ENCODE measurements around the gene KIF6. TPM values are rescaled to one million over a fixed set of nuclear protein-coding genes. Genes with fewer than 3 reads are reported as not detected.

KIF6 gene
- total RNA-seq, 4 donors from 2014 or later: 0.47 to 2.3 (median 0.97) TPM

- Histone ChIP-seq H3K27ac (no peak overlapping the region), H3K27me3 (no peaks in the 10 kb centered on the region), H3K9me3 (no peaks in the 10 kb centered on the region), H3K4me3 (no peak overlapping the region), H3K4me1 (no peaks in the 10 kb centered on the region), H3K36me3 (no peaks in the 10 kb centered on the region)
- TF ChIP-seq POLR2A (IDR thresholded peaks at IDR 0.05) (no peak), EP300 (IDR thresholded peaks at IDR 0.05) (no peak), POLR2AphosphoS5 (IDR thresholded peaks at IDR 0.05) (no peak), CTCF (IDR thresholded peaks at IDR 0.05) (no peak)
- no peak for ATAC-seq
- 100% methylated on average over 2 of the region's 2 CpGs; no CpG with 5 or more reads in 1 of the 2 donors for WGBS, 2 donors (ENCODE audit: low coverage in 1 of 2)
Observed at GRCh38 chr6:39585641-39586040, 139.6 kb downstream of the KIF6 start.

GRCh38 chr6:39577446-39578165 is 147.6 kb downstream of the KIF6 start:
- ATAC-seq: no peak
- TF ChIP-seq POLR2AphosphoS5 (IDR thresholded peaks at IDR 0.05) (no peak), CTCF (IDR thresholded peaks at IDR 0.05) (no peak), POLR2A (IDR thresholded peaks at IDR 0.05) (no peak), EP300 (IDR thresholded peaks at IDR 0.05) (no peak)
- Histone ChIP-seq H3K27me3 (no peaks in the 10 kb centered on the region), H3K36me3 (no peaks in the 10 kb centered on the region), H3K27ac (no peak overlapping the region), H3K4me1 (peaks cover 0 to 17% (median 0%) of the 10 kb centered on the region in 3 donors), H3K9me3 (no peaks in the 10 kb centered on the region), H3K4me3 (no peak overlapping the region)
- 91 to 93% methylated on average over 5 to 6 of the region's 6 CpGs for WGBS, 2 donors (ENCODE audit: low coverage in 1 of 2)

GRCh38 chr6:39576556-39577303 is 148.5 kb downstream of the KIF6 start:
- Histone ChIP-seq H3K9me3 (no peaks in the 10 kb centered on the region), H3K27me3 (no peaks in the 10 kb centered on the region), H3K4me3 (no peak overlapping the region), H3K4me1 (peaks cover 0 to 20% (median 0%) of the 10 kb centered on the region in 3 donors), H3K36me3 (no peaks in the 10 kb centered on the region), H3K27ac (no peak overlapping the region)
- 81 to 82% methylated on average over 3 to 4 of the region's 4 CpGs for WGBS, 2 donors (ENCODE audit: low coverage in 1 of 2)
- ATAC-seq: no peak
- no peak for TF ChIP-seq CTCF (IDR thresholded peaks at IDR 0.05)
- TF ChIP-seq POLR2AphosphoS5 (IDR thresholded peaks at IDR 0.05): no peak
- no peak for TF ChIP-seq POLR2A (IDR thresholded peaks at IDR 0.05)
- TF ChIP-seq EP300 (IDR thresholded peaks at IDR 0.05): no peak

- Histone ChIP-seq H3K4me1 (peaks cover 0 to 20% (median 0%) of the 10 kb centered on the region in 3 donors), H3K9me3 (no peaks in the 10 kb centered on the region)
- WGBS, 2 donors (ENCODE audit: low coverage in 1 of 2): 100% methylated on average over 2 of the region's 7 CpGs; no CpG with 5 or more reads in 1 of the 2 donors
Observed at GRCh38 chr6:39574991-39575390, 150.2 kb downstream of the KIF6 start.

More at GRCh38 chr6:39574991-39575390, 150.2 kb downstream of the KIF6 start:
- Histone ChIP-seq H3K27ac (no peak overlapping the region), H3K4me3 (no peak overlapping the region), H3K27me3 (no peaks in the 10 kb centered on the region), H3K36me3 (no peaks in the 10 kb centered on the region)
- no peak for ATAC-seq
- TF ChIP-seq CTCF (IDR thresholded peaks at IDR 0.05): no peak
- no peak for TF ChIP-seq POLR2AphosphoS5 (IDR thresholded peaks at IDR 0.05)
- TF ChIP-seq EP300 (IDR thresholded peaks at IDR 0.05): no peak
- TF ChIP-seq POLR2A (IDR thresholded peaks at IDR 0.05): no peak

Data from gastroesophageal sphincter (tissue), 4 donors.